ENCODE results near the gene LY6G6F. TPM values are rescaled to one million over a fixed set of nuclear protein-coding genes. Genes with fewer than 3 reads are reported as not detected.

LY6G6F gene
- total and polyA plus RNA-seq, 2 of the 13 experiments (the other 11 are each of a cell fraction or from before 2014, with no cell fraction given), result not detected

DNA sequence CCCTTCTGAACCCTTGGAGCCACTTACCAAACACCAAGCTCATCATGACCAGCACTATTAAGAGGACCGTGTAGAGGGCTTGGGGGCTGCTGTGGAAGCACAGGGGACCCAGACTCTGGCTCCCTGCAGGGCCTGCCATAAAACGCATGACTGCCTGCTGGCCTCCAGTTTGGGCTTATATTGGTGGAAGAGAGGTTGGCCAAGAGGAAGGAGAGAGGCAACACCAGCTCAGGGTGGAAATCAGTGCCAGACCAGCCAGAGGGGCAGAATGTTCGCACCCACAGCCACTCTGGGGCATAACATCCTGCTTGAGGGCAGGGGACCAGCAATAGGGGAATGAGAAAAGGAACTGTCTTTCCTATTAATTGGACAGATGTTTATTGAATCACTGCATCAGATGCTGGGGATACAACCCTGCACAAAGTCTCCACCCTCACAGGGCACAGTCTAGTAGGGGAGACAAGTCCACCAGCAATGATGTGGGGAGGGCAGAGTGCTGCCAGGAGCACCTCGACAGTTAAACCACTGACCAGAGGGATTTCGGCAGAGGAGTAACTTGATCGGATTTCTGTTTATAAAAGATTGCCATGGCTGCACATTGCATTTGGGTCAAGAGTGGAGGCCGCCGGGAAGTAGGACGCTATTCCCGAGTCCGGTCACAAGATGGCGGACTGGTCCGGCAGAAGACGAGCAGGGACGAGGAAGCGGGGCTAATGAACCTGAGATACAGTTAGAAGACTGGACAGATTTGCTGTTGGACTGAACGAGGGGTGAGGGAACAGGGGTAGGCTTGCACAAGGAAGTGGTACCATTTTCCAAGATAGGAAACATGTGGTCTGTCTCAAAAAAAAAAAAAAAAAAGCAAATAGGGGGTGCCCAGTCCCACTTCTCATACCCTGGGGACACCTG is 26.2 kb upstream of the LY6G6F start, which contains the start of gene LY6G5C (continued):
- TF ChIP-seq, protein P1, sequence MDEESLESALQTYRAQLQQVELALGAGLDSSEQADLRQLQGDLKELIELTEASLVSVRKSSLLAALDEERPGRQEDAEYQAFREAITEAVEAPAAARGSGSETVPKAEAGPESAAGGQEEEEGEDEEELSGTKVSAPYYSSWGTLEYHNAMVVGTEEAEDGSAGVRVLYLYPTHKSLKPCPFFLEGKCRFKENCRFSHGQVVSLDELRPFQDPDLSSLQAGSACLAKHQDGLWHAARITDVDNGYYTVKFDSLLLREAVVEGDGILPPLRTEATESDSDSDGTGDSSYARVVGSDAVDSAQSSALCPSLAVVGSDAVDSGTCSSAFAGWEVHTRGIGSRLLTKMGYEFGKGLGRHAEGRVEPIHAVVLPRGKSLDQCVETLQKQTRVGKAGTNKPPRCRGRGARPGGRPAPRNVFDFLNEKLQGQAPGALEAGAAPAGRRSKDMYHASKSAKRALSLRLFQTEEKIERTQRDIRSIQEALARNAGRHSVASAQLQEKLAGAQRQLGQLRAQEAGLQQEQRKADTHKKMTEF (CRISPR knock-in tag; IDR thresholded peaks at IDR 0.05), result 0 out of 2 replicates have a peak, but pooled peaks have one; percentile 33
- TF ChIP-seq, protein P2, sequence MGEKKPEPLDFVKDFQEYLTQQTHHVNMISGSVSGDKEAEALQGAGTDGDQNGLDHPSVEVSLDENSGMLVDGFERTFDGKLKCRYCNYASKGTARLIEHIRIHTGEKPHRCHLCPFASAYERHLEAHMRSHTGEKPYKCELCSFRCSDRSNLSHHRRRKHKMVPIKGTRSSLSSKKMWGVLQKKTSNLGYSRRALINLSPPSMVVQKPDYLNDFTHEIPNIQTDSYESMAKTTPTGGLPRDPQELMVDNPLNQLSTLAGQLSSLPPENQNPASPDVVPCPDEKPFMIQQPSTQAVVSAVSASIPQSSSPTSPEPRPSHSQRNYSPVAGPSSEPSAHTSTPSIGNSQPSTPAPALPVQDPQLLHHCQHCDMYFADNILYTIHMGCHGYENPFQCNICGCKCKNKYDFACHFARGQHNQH (CRISPR knock-in tag; IDR thresholded peaks at IDR 0.05), result peak; percentile 67; the same call in 1 of the 2 replicates
- TF ChIP-seq, protein P3, sequence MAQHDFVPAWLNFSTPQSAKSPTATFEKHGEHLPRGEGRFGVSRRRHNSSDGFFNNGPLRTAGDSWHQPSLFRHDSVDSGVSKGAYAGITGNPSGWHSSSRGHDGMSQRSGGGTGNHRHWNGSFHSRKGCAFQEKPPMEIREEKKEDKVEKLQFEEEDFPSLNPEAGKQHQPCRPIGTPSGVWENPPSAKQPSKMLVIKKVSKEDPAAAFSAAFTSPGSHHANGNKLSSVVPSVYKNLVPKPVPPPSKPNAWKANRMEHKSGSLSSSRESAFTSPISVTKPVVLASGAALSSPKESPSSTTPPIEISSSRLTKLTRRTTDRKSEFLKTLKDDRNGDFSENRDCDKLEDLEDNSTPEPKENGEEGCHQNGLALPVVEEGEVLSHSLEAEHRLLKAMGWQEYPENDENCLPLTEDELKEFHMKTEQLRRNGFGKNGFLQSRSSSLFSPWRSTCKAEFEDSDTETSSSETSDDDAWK (CRISPR knock-in tag; IDR thresholded peaks at IDR 0.05), result no peak
- TF ChIP-seq BHLHE40 (IDR thresholded peaks at IDR 0.05; ENCODE audit: low read length) (0 out of 2 replicates have a peak, but pooled peaks have one; percentile 29), ZMYM3 (CRISPR knock-in tag; IDR thresholded peaks at IDR 0.05) (peak; percentile 40; the same call in 1 of the 2 replicates), TGIF2 (CRISPR knock-in tag; IDR thresholded peaks at IDR 0.05) (0 out of 2 replicates have a peak, but pooled peaks have one; percentile 25), ZNF782 (CRISPR knock-in tag; IDR thresholded peaks at IDR 0.05; ENCODE audit: borderline replicate concordance) (peak; percentile 12; the same call in 1 of the 2 replicates), KMT2A (CRISPR knock-in tag; IDR thresholded peaks at IDR 0.05) (peak; percentile 28; the same call in 1 of the 2 replicates), ASH2L (IDR thresholded peaks at IDR 0.05; ENCODE audit: insufficient read length, low read depth, low read length) (peak; percentile 25), FOXM1 (CRISPR knock-in tag; IDR thresholded peaks at IDR 0.05) (no peak), YY1 (IDR thresholded peaks at IDR 0.05; ENCODE audit: insufficient read depth, insufficient replicate concordance, low read depth, low read length) (peak; percentile 72), CBX5 (CRISPR knock-in tag; IDR thresholded peaks at IDR 0.05; ENCODE audit: borderline replicate concordance) (peak; percentile 26; the same call in 1 of the 2 replicates), ZNF766 (CRISPR knock-in tag; IDR thresholded peaks at IDR 0.05; ENCODE audit: borderline replicate concordance) (no peak), MXD4 (CRISPR knock-in tag; IDR thresholded peaks at IDR 0.05) (0 out of 2 replicates have a peak, but pooled peaks have one; percentile 50), ZNF619 (CRISPR knock-in tag; IDR thresholded peaks at IDR 0.05) (peak; percentile 61; the same call in 1 of the 2 replicates)
- TF ChIP-seq, protein P4, sequence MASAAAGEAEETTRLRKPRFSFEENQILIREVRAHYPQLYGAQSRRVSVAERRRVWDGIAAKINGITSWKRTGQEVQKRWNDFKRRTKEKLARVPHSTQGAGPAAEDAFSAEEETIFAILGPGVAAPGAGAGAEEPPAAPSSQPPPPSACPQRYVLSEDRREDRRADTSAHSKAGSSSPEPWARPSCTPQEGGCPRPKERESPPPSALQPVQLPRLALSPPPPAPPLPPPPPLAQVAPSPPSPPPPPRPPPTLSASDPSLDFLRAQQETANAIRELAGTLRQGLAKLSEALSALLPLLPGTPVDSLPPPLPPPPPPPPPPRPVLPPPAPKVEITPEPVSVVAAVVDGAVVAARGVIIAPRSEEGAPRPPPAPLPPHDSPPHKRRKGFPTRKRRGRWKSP (CRISPR knock-in tag; IDR thresholded peaks at IDR 0.05), result no peak
- TF ChIP-seq, protein P5, sequence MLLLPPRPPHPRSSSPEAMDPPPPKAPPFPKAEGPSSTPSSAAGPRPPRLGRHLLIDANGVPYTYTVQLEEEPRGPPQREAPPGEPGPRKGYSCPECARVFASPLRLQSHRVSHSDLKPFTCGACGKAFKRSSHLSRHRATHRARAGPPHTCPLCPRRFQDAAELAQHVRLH (CRISPR knock-in tag; IDR thresholded peaks at IDR 0.05; ENCODE audit: borderline replicate concordance, low read depth), result 0 out of 2 replicates have a peak, but pooled peaks have one; percentile 58
- TF ChIP-seq, protein P6, sequence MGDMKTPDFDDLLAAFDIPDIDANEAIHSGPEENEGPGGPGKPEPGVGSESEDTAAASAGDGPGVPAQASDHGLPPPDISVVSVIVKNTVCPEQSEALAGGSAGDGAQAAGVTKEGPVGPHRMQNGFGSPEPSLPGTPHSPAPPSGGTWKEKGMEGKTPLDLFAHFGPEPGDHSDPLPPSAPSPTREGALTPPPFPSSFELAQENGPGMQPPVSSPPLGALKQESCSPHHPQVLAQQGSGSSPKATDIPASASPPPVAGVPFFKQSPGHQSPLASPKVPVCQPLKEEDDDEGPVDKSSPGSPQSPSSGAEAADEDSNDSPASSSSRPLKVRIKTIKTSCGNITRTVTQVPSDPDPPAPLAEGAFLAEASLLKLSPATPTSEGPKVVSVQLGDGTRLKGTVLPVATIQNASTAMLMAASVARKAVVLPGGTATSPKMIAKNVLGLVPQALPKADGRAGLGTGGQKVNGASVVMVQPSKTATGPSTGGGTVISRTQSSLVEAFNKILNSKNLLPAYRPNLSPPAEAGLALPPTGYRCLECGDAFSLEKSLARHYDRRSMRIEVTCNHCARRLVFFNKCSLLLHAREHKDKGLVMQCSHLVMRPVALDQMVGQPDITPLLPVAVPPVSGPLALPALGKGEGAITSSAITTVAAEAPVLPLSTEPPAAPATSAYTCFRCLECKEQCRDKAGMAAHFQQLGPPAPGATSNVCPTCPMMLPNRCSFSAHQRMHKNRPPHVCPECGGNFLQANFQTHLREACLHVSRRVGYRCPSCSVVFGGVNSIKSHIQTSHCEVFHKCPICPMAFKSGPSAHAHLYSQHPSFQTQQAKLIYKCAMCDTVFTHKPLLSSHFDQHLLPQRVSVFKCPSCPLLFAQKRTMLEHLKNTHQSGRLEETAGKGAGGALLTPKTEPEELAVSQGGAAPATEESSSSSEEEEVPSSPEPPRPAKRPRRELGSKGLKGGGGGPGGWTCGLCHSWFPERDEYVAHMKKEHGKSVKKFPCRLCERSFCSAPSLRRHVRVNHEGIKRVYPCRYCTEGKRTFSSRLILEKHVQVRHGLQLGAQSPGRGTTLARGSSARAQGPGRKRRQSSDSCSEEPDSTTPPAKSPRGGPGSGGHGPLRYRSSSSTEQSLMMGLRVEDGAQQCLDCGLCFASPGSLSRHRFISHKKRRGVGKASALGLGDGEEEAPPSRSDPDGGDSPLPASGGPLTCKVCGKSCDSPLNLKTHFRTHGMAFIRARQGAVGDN (CRISPR knock-in tag; IDR thresholded peaks at IDR 0.05), result peak; percentile 29; the same call in 1 of the 2 replicates
